ENCODE measurements around the gene RGS1. TPM values are rescaled to one million over a fixed set of nuclear protein-coding genes. Genes with fewer than 3 reads are reported as not detected.

RGS1 gene
- total and polyA plus RNA-seq, 2 experiments from 2014 or later: not detected

DNA sequence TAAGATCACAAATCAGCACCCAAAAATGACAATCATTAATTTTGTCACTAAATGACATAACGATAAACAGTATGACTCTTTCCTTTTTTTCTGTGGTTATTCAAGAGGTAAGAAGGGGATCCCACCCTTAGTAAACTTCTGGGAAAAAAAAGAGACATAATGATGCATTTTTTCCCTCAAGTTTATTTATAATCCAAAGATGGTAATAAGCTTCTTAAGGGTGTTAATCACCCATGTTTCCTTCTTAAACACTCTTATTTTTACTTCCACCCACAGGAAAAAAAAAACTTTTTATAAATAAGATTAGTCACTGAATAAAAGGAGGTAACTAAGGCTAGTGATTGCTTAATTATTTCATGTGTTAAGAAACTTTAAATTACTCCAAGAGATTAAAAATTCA, 24.7 kb downstream of the RGS1 start (continued):
- TF ChIP-seq ZNF462 (CRISPR knock-in tag; IDR thresholded peaks at IDR 0.05) (no peak), EZH2 (IDR thresholded peaks at IDR 0.05; ENCODE audit: low read depth, unreplicated experiment) (no peak), ZNF331 (CRISPR knock-in tag; IDR thresholded peaks at IDR 0.05; ENCODE audit: low read depth) (no peak), NANOG (IDR thresholded peaks at IDR 0.05; ENCODE audit: borderline replicate concordance) (no peak)
- TF ChIP-seq, protein P1, sequence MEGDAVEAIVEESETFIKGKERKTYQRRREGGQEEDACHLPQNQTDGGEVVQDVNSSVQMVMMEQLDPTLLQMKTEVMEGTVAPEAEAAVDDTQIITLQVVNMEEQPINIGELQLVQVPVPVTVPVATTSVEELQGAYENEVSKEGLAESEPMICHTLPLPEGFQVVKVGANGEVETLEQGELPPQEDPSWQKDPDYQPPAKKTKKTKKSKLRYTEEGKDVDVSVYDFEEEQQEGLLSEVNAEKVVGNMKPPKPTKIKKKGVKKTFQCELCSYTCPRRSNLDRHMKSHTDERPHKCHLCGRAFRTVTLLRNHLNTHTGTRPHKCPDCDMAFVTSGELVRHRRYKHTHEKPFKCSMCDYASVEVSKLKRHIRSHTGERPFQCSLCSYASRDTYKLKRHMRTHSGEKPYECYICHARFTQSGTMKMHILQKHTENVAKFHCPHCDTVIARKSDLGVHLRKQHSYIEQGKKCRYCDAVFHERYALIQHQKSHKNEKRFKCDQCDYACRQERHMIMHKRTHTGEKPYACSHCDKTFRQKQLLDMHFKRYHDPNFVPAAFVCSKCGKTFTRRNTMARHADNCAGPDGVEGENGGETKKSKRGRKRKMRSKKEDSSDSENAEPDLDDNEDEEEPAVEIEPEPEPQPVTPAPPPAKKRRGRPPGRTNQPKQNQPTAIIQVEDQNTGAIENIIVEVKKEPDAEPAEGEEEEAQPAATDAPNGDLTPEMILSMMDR (conservative IDR thresholded peaks at IDR 0.05; ENCODE audit: low read depth in 2 of 2): no peak

GRCh38 chr1:192601143-192601542, 25.6 kb downstream of the RGS1 start:
- Histone ChIP-seq H3K4me3 (no peak overlapping the region), H4K20me1 (replicated peaks; ENCODE audit: insufficient read depth) (no peaks in the 10 kb centered on the region), H3K27me3 (ENCODE audit: insufficient read depth) (no peaks in the 10 kb centered on the region), H3K9me2 (ENCODE audit: insufficient read depth) (no peaks in the 10 kb centered on the region), H3K27ac (ENCODE audit: low read depth) (no peak overlapping the region), H3K36me3 (ENCODE audit: insufficient read depth) (no peaks in the 10 kb centered on the region), H3K4me2 (no peak overlapping the region), H3K79me2 (replicated peaks; ENCODE audit: insufficient read depth) (no peaks in the 10 kb centered on the region), H3F3A (replicated peaks; ENCODE audit: low read depth) (no peaks in the 10 kb centered on the region), H2AFZ (no peak overlapping the region), H3K4me1 (ENCODE audit: insufficient read depth) (no peaks in the 10 kb centered on the region)
- DNase-seq (ENCODE audit: low spot score): no peak
- Mint-ChIP-seq H3K9me3 (no peaks in the 10 kb centered on the region), H3K27me3 (ENCODE audit: insufficient read depth, low read depth, poor library complexity) (no peaks in the 10 kb centered on the region), H3K4me1 (no peaks in the 10 kb centered on the region), H3K36me3 (ENCODE audit: low read depth) (no peaks in the 10 kb centered on the region), H3K4me3 (no peak overlapping the region), H3K27ac (no peak overlapping the region)
- no peak for ATAC-seq
- TF ChIP-seq, protein P2, sequence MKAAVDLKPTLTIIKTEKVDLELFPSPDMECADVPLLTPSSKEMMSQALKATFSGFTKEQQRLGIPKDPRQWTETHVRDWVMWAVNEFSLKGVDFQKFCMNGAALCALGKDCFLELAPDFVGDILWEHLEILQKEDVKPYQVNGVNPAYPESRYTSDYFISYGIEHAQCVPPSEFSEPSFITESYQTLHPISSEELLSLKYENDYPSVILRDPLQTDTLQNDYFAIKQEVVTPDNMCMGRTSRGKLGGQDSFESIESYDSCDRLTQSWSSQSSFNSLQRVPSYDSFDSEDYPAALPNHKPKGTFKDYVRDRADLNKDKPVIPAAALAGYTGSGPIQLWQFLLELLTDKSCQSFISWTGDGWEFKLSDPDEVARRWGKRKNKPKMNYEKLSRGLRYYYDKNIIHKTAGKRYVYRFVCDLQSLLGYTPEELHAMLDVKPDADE (IDR thresholded peaks at IDR 0.05): no peak
